Central memory CD8-positive, alpha-beta T cell (primary cell): ENCODE results near the gene KIF13A.

Experiments used
- ATAC-seq: fragments of 150-1000 bp; cut with Tn5 transposase; replicated peaks from 2 replicates; pipeline ENCODE4 v1.10.0; 2022; ENCODE audit warnings: mild to moderate bottlenecking, moderate FRiP score, moderate number of reproducible peaks; ENCODE audit not compliant: poor library complexity, severe bottlenecking; ENCODE audit errors: extremely low read depth
- DNase-seq, 2 donors: peaks; one replicate each; pipeline ENCODE4 v3.0.0; 2021; ENCODE audit warnings: low spot score in 2 of 2
- H3K27ac Mint-ChIP-seq: one replicate; pipeline ENCODE4 v1.8.0; 2022; ENCODE audit warnings: low read depth, mild to moderate bottlenecking, moderate library complexity, mixed read lengths
- H3K27me3 Mint-ChIP-seq: one replicate; pipeline ENCODE4 v1.8.0; 2022; ENCODE audit warnings: mixed read lengths
- H3K36me3 Mint-ChIP-seq: one replicate; pipeline ENCODE4 v1.8.0; 2022; ENCODE audit warnings: mild to moderate bottlenecking, moderate library complexity, mixed read lengths; ENCODE audit not compliant: insufficient read depth
- H3K4me1 Mint-ChIP-seq: one replicate; pipeline ENCODE4 v1.8.0; 2022; ENCODE audit warnings: mixed read lengths
- H3K4me3 Mint-ChIP-seq: one replicate; pipeline ENCODE4 v1.8.0; 2022; ENCODE audit warnings: mild to moderate bottlenecking, moderate library complexity, mixed read lengths
- H3K9me3 Mint-ChIP-seq: one replicate; pipeline ENCODE4 v1.8.0; 2022; ENCODE audit warnings: mixed read lengths

The KIF13A gene

DNA sequence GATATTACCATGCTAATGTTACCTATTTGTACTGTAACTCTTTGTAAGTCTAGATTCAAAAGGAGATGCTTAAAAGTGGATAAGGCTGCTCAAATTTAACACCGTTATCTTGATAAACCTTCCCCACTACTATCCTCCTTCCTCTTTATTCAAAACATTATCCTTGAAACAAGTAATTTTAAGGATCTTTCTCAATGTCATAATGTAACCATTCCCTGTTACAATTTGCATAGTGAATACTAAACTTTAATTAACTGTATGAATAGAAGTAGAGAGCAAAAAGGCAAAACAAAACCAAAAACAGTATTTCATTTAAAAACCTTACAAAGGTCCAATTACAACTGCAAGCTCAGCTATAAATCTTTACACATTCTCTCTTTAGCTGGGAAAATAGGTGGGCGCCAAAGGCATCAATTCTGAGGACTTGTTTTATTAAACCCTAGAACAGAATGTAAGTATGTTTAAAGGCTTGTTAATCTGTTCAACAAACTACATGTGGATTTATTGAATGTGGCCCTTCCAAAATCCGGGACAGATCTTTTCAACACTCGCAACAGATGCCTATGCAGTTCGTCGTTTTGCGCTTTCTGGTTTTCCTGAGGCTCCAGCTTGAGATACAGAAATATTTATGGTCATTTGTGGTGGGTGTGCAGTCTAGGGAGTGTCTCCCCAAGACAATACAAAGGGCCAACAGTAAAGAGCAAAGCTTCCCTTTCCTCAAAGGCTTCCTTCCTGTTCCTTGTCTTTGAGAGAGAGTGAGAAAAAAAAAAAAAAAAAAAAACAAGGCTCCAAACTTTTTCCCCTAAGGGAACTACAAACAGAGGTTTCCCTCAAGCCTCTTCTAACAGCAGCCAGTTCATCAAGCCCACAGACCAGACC is 15.1 kb downstream of the KIF13A start:
- H3K36me3 Mint-ChIP-seq: peaks cover 2% of the 10 kb centered on the region
- H3K9me3 Mint-ChIP-seq: no peaks in the 10 kb centered on the region
- no peak overlapping the region for H3K4me3 Mint-ChIP-seq
- ATAC-seq (no peak), DNase-seq (no peak)
- peaks cover 25% of the 10 kb centered on the region for H3K27me3 Mint-ChIP-seq
- no peak overlapping the region for H3K27ac Mint-ChIP-seq
- no peaks in the 10 kb centered on the region for H3K4me1 Mint-ChIP-seq

DNA sequence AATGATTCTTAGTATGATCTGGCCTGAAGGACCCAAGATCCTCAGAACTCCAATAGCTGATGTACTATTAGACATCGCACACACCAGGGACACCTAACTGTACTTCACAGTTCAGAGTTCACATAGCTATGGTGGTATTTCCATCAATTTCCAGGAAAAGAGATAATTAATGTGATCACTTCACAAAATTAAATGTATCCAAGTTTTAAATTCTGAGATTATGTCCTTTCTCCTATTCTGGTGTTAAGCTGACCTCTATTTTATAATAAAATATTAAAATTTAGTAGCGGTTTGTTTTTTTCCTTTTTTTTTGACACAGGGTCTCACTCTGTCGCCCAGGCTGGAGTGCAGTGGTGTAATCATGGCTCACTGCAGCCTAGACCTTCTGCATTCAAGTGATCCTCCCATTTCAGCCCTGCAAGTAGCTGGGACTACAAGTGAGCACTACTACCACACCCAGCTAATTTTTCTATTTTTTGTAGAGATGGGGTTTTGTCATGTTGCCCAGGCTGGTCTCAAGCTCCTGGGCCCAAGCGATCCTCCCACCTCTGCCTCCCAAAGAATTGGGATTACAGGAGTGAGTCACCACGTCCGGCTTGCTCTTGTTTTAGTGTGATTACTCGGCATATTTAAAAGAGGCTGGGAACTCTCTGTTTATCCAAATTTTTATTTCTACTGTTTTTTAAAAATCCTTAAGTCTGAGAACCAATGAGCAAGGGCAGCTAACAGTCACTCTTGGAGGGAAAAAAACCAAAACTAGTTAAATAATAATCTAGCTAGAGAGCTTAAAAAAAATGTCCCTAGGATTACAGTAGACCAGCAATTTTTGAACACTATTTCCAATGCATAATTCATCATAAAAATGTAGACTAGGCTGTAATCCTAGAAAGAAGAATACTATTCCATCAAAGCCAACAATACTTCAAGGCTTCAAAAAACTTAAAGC is 16.0 kb downstream of the KIF13A start:
- ATAC-seq (no peak), DNase-seq (no peak)

GRCh38 chr6:17968876-17969275 is 18.6 kb downstream of the KIF13A start:
- no peak overlapping the region for H3K27ac Mint-ChIP-seq
- no peaks in the 10 kb centered on the region for H3K9me3 Mint-ChIP-seq
- H3K36me3 Mint-ChIP-seq: peaks cover 2% of the 10 kb centered on the region
- H3K4me3 Mint-ChIP-seq: no peak overlapping the region
- no peak for DNase-seq
- no peaks in the 10 kb centered on the region for H3K4me1 Mint-ChIP-seq
- no peak for ATAC-seq
- H3K27me3 Mint-ChIP-seq: peaks cover 20% of the 10 kb centered on the region

More for the DNA sequence above, 16.0 kb downstream of the KIF13A start:
- Mint-ChIP-seq H3K4me3 (no peak overlapping the region), H3K27me3 (peaks cover 25% of the 10 kb centered on the region), H3K9me3 (no peaks in the 10 kb centered on the region), H3K4me1 (no peaks in the 10 kb centered on the region), H3K36me3 (peaks cover 2% of the 10 kb centered on the region), H3K27ac (no peak overlapping the region)

DNA sequence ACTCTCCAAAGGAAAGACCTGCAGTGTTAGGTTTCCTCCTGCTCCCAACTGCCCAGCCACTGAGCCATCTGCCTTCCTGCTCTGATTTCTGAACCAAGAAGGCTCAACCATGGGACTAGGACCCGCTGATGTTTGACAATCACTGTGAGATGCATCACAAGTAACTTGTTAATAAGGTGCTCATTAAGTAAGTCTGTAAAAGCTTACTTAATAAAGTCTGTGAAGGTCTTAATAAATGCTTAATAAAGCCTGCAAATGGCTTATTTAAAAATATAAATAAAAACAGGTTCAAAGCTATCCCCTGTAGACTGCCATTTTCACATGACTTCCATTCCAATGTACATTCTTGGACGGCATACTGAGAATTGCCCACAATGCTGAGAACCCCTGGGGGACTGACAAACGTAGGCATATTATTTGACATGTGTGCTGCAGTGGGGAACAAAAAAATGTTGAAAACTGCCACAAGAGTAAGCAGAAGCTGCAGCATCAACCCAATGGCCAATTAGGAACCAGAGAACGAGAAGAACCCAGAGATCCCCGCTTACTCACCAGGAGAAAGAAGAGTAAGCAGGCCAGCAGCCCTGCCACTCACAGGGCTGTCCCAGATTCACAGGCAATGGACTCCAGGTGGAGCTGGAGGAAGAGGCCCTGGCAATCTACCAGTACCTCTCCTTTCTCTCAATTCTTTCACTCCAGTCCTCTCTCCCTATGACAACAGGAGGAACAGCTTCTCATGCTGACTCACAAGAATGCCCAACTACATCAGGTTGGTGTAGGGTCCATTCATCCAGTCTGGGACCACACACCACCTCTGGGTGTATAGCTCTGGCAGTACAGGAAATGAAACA is 19.5 kb downstream of the KIF13A start:
- H3K36me3 Mint-ChIP-seq: peaks cover 2% of the 10 kb centered on the region
- no peak overlapping the region for H3K4me3 Mint-ChIP-seq
- H3K9me3 Mint-ChIP-seq: no peaks in the 10 kb centered on the region
- peaks cover 13% of the 10 kb centered on the region for H3K27me3 Mint-ChIP-seq
- DNase-seq: no peak
- no peak overlapping the region for H3K27ac Mint-ChIP-seq
- no peaks in the 10 kb centered on the region for H3K4me1 Mint-ChIP-seq
- ATAC-seq: no peak

DNA sequence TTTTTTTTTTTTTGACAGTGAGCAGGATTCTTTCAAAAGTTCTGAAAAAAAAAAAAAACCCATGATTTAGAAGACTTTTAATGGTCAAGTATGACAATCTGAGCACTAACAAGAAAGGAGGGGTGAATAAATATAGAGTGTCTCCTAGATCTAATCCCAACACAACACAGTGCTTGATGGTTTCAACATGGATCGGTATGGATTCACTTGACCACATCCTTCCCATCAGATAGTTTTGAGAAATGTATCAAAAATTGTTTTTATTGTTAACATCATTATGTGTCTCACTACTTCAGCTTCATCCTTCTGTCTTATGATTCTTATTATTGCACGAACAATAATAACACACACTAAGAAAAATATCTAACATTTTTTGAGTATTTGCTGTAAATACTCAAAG is 21.0 kb downstream of the KIF13A start:
- Mint-ChIP-seq H3K27ac (no peak overlapping the region), H3K4me3 (no peak overlapping the region), H3K4me1 (no peaks in the 10 kb centered on the region), H3K27me3 (peaks cover 17% of the 10 kb centered on the region), H3K36me3 (peaks cover 1% of the 10 kb centered on the region), H3K9me3 (no peaks in the 10 kb centered on the region)
- ATAC-seq (no peak), DNase-seq (no peak)

DNA sequence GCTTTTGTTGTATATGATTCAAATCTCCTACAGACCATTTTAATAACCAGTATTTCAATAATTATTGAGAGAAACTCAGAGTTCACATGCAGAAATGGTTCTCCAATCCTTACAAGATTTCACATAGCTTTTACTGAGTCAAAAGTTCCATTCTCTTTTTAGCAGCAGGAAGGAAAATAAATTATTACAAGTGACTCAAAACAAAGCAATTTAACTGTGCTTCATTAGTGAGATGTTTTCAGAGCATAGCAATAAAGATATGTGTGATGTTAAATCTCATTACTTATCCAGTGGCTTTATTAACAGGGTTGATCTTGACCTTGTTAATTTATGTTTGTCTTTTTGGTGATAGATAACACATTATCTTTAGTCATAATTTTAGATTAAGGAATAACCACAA is 22.0 kb downstream of the KIF13A start:
- H3K27me3 Mint-ChIP-seq: peaks cover 27% of the 10 kb centered on the region
- no peak overlapping the region for H3K4me3 Mint-ChIP-seq
- no peak overlapping the region for H3K27ac Mint-ChIP-seq
- ATAC-seq (no peak), DNase-seq (no peak)
- H3K4me1 Mint-ChIP-seq: no peaks in the 10 kb centered on the region
- no peaks in the 10 kb centered on the region for H3K9me3 Mint-ChIP-seq
- H3K36me3 Mint-ChIP-seq: no peaks in the 10 kb centered on the region

GRCh38 chr6:17964633-17965032 is 22.8 kb downstream of the KIF13A start:
- no peaks in the 10 kb centered on the region for H3K9me3 Mint-ChIP-seq
- H3K27ac Mint-ChIP-seq: no peak overlapping the region
- no peaks in the 10 kb centered on the region for H3K4me1 Mint-ChIP-seq
- H3K27me3 Mint-ChIP-seq: peaks cover 34% of the 10 kb centered on the region
- DNase-seq: no peak
- H3K36me3 Mint-ChIP-seq: no peaks in the 10 kb centered on the region
- H3K4me3 Mint-ChIP-seq: no peak overlapping the region
- ATAC-seq: no peak

DNA sequence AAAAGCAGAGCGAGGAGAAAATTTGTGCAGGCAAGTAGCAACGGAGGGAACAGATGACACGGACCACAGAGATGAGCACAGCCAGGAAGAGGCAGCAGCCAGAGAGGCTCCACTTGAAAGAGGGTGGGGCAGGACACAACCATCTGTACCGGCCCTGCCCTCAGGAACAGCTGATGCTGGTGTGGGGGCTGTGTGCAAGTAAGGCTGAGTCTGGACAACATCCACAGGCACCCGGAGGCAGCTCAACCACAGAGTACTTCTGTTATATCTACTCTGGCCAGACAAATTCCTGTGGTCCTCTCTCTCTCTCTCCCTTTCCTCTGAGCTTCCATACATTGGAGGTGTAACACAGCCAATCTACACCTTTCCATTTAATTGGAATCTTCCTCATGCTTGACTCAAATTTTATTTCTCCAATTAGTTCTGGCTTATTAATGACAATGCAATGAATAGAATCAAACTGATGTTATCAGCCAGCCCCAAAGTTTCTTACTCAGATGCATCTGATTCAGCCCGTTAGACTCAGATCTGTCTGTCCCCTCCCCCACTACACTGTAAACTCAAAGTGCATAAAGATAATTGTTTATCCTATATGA is 24.9 kb downstream of the KIF13A start:
- ATAC-seq (no peak), DNase-seq (no peak)
- H3K36me3 Mint-ChIP-seq: no peaks in the 10 kb centered on the region
- H3K9me3 Mint-ChIP-seq: no peaks in the 10 kb centered on the region
- H3K27me3 Mint-ChIP-seq: peaks cover 50% of the 10 kb centered on the region
- H3K27ac Mint-ChIP-seq: no peak overlapping the region
- H3K4me1 Mint-ChIP-seq: no peaks in the 10 kb centered on the region
- no peak overlapping the region for H3K4me3 Mint-ChIP-seq

DNA sequence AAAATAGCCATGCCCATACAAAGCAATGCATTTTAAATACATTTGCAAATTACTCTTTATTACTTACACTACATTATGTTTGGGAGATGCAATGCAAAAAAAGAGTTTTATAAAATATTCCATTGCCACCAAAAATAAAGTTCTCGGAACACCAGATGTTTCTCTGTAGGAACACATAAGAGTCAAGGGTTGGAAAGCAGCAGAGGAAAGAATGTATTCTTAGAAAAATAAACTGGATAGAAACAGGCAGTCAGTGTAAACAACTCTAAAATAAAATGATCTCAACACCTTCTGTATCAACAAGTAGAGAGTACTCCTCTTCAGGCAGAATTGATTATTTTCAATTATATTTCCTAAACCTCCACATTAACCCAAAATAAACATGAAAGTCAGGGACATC is 28.1 kb downstream of the KIF13A start:
- Mint-ChIP-seq H3K4me1 (no peaks in the 10 kb centered on the region), H3K27me3 (peaks cover 60% of the 10 kb centered on the region), H3K36me3 (no peaks in the 10 kb centered on the region), H3K4me3 (no peak overlapping the region), H3K27ac (no peak overlapping the region), H3K9me3 (no peaks in the 10 kb centered on the region)
- no peak for ATAC-seq
- no peak for DNase-seq

DNA sequence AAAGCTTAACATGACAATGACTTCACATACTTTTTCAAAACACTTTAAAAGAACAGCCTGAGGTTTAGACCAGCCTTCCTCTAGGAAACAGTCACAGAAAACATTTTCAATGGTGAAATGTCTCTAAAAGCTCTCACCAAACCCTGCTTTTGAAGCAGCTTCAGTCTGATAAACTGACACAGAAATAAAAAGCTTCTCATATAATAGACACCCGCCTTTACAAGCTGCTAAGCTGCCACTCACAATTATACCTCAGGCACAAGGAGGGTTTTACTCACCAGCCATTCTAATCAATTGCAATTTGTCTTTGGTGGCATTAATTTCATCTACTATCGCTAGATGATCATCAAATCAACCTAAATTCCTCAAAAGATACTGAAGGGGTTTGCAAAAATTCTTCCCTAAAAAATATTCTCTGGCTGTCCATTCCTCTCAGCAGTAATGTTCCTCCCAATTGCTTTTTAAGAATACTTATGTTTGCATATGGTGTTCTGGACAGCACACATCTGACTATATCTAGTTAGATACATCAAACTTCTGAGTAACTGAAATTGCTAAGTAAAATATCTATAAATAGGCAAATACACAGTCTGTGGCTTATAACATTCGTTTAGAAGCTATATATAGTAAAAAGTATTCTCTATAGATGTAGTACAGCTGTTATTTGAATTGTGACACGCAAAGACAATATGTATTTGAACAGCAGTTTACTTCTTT is 29.4 kb downstream of the KIF13A start:
- Mint-ChIP-seq H3K36me3 (no peaks in the 10 kb centered on the region), H3K9me3 (no peaks in the 10 kb centered on the region), H3K4me3 (no peak overlapping the region), H3K4me1 (no peaks in the 10 kb centered on the region), H3K27me3 (peaks cover 60% of the 10 kb centered on the region), H3K27ac (no peak overlapping the region)
- DNase-seq (no peak), ATAC-seq (no peak)

DNA sequence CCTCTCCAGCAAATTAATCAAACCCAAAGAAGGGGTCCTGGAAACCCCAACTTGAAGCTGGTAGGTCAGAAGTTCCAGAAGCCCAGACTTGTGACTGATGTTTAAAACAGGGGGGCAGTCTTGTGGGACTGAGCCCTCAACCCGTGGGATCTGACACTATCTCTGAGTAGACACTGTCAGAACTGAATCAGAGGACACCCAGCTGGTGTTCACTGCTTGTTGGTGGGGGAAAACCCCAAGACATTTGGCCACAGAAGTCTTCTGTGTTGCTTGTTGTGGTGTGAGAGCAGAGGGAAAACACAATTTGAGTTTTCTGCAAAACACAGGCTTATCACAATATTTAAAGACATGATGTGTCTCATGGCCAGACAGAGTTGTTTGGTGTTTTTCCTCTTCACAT is 29.9 kb downstream of the KIF13A start:
- DNase-seq (no peak), ATAC-seq (no peak)
- Mint-ChIP-seq H3K9me3 (no peaks in the 10 kb centered on the region), H3K36me3 (no peaks in the 10 kb centered on the region), H3K4me1 (no peaks in the 10 kb centered on the region), H3K4me3 (no peak overlapping the region), H3K27me3 (peaks cover 54% of the 10 kb centered on the region), H3K27ac (no peak overlapping the region)
